Body of pancreas (tissue), 4 donors: ENCODE measurements around the gene YWHAE.

Experiments
- POLR2A ChIP-seq, 3 donors: fragments of 450-650 bp; IDR thresholded peaks; one replicate each; pipeline ENCODE4 v1.6.1; 2016; ENCODE audit warnings: antibody characterized with exemption in 3 of 3, mild to moderate bottlenecking in 2 of 3
- TF ChIP-seq, protein P1 (sequence below), 7 experiments: fragments of 450-650 bp in 4 of 7; fragments of 200-600 bp in 3 of 7; sonication (generic) in 3 of 7; IDR thresholded peaks; one replicate each; pipeline ENCODE4 v1.5.1; 2016 to 2019; ENCODE audit warnings: antibody characterized with exemption in 7 of 7

DNA sequence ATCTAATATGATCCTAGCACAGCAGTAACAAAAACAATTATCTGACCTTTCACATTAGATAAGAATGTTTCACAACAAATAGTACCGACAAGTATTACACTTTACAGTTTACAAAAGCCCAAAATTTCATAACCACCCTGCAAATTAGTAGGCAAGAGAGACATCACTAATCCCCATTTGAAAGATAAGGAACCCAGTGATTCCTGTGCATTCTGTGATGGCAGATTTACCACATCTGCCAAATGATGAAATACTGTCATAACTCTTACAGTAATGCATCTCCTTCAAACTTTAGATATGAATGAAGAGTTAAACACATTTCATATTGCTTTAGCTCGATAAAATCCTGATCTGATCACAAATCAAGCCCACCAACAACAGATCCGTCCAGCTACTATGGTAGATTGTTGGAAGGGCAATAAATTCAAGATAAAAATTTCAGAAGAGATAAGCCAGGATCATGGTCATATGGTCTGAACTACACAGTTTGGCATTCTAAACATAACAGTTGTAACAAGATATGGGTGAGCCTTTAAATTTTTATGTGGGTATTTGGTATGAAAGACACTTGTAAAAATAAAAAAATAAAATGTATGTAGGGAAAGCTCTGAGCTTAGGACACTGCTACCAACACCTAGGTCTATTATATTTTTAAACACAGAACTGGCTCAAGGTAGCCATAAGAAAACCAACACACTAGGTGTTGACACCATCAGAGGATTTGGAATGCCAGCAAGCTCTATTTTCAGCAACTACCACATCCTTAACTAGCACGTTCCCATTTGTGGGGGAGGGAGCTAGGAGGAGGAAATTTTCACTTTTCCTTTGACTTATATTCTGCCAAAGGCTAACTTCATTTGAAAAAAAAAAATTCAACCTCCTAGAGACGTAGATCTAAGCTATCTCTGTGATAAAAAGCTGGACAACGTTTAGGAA lies 9.3 kb downstream of the YWHAE start:
- no peak for TF ChIP-seq POLR2A (IDR thresholded peaks at IDR 0.05)
- TF ChIP-seq, protein P1, sequence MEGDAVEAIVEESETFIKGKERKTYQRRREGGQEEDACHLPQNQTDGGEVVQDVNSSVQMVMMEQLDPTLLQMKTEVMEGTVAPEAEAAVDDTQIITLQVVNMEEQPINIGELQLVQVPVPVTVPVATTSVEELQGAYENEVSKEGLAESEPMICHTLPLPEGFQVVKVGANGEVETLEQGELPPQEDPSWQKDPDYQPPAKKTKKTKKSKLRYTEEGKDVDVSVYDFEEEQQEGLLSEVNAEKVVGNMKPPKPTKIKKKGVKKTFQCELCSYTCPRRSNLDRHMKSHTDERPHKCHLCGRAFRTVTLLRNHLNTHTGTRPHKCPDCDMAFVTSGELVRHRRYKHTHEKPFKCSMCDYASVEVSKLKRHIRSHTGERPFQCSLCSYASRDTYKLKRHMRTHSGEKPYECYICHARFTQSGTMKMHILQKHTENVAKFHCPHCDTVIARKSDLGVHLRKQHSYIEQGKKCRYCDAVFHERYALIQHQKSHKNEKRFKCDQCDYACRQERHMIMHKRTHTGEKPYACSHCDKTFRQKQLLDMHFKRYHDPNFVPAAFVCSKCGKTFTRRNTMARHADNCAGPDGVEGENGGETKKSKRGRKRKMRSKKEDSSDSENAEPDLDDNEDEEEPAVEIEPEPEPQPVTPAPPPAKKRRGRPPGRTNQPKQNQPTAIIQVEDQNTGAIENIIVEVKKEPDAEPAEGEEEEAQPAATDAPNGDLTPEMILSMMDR (IDR thresholded peaks at IDR 0.05), result no peak
